Transverse colon (tissue), 4 donors: ENCODE results near the gene RCCD1. TPM values are rescaled to one million over a fixed set of nuclear protein-coding genes. Genes with fewer than 3 reads are reported as not detected.

Experiments
- DNase-seq: peaks from one replicate; pipeline ENCODE4 v3.0.0-alpha.2; 2019
- H3K27ac ChIP-seq, 4 donors: fragments of 200-600 bp; sonication (generic); 2 replicates each; pipeline ENCODE4 v1.5.1; 2016 to 2018; ENCODE audit warnings: inconsistent platforms in 4 of 4
- H3K27me3 ChIP-seq: fragments of 200-600 bp; sonication (generic); 2 replicates; pipeline ENCODE4 v1.5.1; 2017; ENCODE audit warnings: inconsistent platforms
- H3K36me3 ChIP-seq, 4 donors: fragments of 200-600 bp; sonication (generic); 2 replicates each; pipeline ENCODE4 v1.5.1; 2017 to 2019; ENCODE audit warnings: inconsistent platforms in 4 of 4
- H3K4me1 ChIP-seq, 4 donors: fragments of 200-600 bp; sonication (generic); 2 replicates each; pipeline ENCODE4 v1.5.1; 2017 to 2020; ENCODE audit warnings: inconsistent platforms in 4 of 4
- H3K4me3 ChIP-seq, 4 donors: fragments of 200-600 bp; sonication (generic); 1 replicate in 1 of 4; 2 replicates in 3 of 4; pipeline versions ENCODE4 v1.5.1 to v1.6.1; 2017 to 2019; ENCODE audit warnings: inconsistent platforms in 4 of 4
- H3K9me3 ChIP-seq, 2 donors: fragments of 200-600 bp; sonication (generic); 2 replicates each; pipeline ENCODE4 v1.5.1; 2017 to 2019; ENCODE audit warnings: inconsistent platforms in 2 of 2
- EP300 ChIP-seq: sonication (generic); formaldehyde crosslinking; IDR thresholded peaks from one replicate; pipeline ENCODE4 v1.6.1; 2017; ENCODE audit warnings: antibody characterized with exemption, low read depth
- POLR2A ChIP-seq: fragments of 450-650 bp; IDR thresholded peaks from one replicate; pipeline ENCODE4 v1.6.1; 2016; ENCODE audit warnings: antibody characterized with exemption, mild to moderate bottlenecking, moderate library complexity
- POLR2AphosphoS5 ChIP-seq, 3 donors: sonication (generic); formaldehyde crosslinking; IDR thresholded peaks; one replicate each; pipeline ENCODE4 v1.6.1; 2016; ENCODE audit warnings: antibody characterized with exemption in 3 of 3
- WGBS, 2 donors: methylation state at CpG; one replicate each; pipeline ENCODE4 v1.1.5; 2018; ENCODE audit warnings: low coverage in 1 of 2; 5-methylcytosine and 5-hydroxymethylcytosine counted together
- in situ Hi-C, 4 donors: fragments of 200-750 bp; cut with MboI; loops; one replicate each; pipeline versions ENCODE4 v1.15.0 to v1.15.1; 2017; ENCODE audit warnings: low sequenced_read_pairs in 3 of 4, low pct_ligation_motif_present in 1 of 4, low pct_unique_long_range_greater_than_20kb in 1 of 4
- intact Hi-C: fragments of 100-400 bp; cut with DNase I; formaldehyde crosslinking; loops from one replicate; pipeline ENCODE4 v1.15.1; 2023; ENCODE audit warnings: low total_unique reads
- total RNA-seq, 4 donors: library from RNA; depleted of rRNA; stranded (reverse); fragments of >200 nt; gene quantifications; one replicate each; pipeline ENCODE4 v1.1.0, GENCODE V29; 2016
- TF ChIP-seq, protein P1 (sequence below), 5 experiments: fragments of 200-600 bp in 3 of 5; fragments of 450-650 bp in 2 of 5; sonication (generic) in 3 of 5; IDR thresholded peaks; 1 replicate in 2 of 5; 2 replicates in 3 of 5; pipeline ENCODE4 v1.5.1; 2016 to 2017; ENCODE audit warnings: antibody characterized with exemption in 5 of 5, inconsistent platforms in 3 of 5, mild to moderate bottlenecking in 2 of 5, moderate library complexity in 1 of 5

Gene RCCD1
- total RNA-seq, 4 donors from 2014 or later, result 13.1 to 438 (median 16.2) TPM

GRCh38 chr15:90990446-90990845 is 35.8 kb downstream of the RCCD1 start:
- WGBS, 2 donors, result 99 to 100% methylated on average over 4 of the region's 4 CpGs

GRCh38 chr15:90991587-90992285 is 37.1 kb downstream of the RCCD1 start:
- TF ChIP-seq POLR2AphosphoS5 (IDR thresholded peaks at IDR 0.05) (no peak), EP300 (no peak), POLR2A (no peak)
- TF ChIP-seq, protein P1, sequence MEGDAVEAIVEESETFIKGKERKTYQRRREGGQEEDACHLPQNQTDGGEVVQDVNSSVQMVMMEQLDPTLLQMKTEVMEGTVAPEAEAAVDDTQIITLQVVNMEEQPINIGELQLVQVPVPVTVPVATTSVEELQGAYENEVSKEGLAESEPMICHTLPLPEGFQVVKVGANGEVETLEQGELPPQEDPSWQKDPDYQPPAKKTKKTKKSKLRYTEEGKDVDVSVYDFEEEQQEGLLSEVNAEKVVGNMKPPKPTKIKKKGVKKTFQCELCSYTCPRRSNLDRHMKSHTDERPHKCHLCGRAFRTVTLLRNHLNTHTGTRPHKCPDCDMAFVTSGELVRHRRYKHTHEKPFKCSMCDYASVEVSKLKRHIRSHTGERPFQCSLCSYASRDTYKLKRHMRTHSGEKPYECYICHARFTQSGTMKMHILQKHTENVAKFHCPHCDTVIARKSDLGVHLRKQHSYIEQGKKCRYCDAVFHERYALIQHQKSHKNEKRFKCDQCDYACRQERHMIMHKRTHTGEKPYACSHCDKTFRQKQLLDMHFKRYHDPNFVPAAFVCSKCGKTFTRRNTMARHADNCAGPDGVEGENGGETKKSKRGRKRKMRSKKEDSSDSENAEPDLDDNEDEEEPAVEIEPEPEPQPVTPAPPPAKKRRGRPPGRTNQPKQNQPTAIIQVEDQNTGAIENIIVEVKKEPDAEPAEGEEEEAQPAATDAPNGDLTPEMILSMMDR (IDR thresholded peaks at IDR 0.05), result no peak
- H3K27ac ChIP-seq, result no peak overlapping the region
- no peak overlapping the region for H3K4me3 ChIP-seq
- peaks cover 4 to 27% (median 12%) of the 10 kb centered on the region in 4 donors for H3K4me1 ChIP-seq
- no peaks in the 10 kb centered on the region for H3K9me3 ChIP-seq
- H3K36me3 ChIP-seq, result no peaks in the 10 kb centered on the region
- no peak for DNase-seq
- in situ Hi-C loops (no loop called here), intact Hi-C loops (no loop called here)
- WGBS, 2 donors, result 87 to 94% methylated on average over 6 of the region's 6 CpGs
- H3K27me3 ChIP-seq, result no peaks in the 10 kb centered on the region

More at GRCh38 chr15:90990446-90990845, 35.8 kb downstream of the RCCD1 start:
- in situ Hi-C loops, result no loop called here
- Histone ChIP-seq H3K4me3 (no peak overlapping the region), H3K27ac (no peak overlapping the region), H3K27me3 (no peaks in the 10 kb centered on the region), H3K4me1 (peaks cover 4 to 25% (median 11%) of the 10 kb centered on the region in 4 donors), H3K9me3 (no peaks in the 10 kb centered on the region), H3K36me3 (no peaks in the 10 kb centered on the region)
- no peak for TF ChIP-seq POLR2AphosphoS5 (IDR thresholded peaks at IDR 0.05)
- TF ChIP-seq POLR2A, result no peak
- TF ChIP-seq, protein P1 (IDR thresholded peaks at IDR 0.05), result no peak
- TF ChIP-seq EP300, result no peak
- intact Hi-C loops, result no loop called here
- no peak for DNase-seq

- in situ Hi-C loops, result no loop called here
- WGBS, 2 donors, result 1% methylated on average over 48 of the region's 50 CpGs; no CpG with 5 or more reads in 1 of the 2 donors
- DNase-seq, result no peak
Measured at GRCh38 chr15:90994059-90994416, 39.4 kb downstream of the RCCD1 start.

More at GRCh38 chr15:90994059-90994416, 39.4 kb downstream of the RCCD1 start:
- intact Hi-C loops, result no loop called here
- peak overlapping the region; percentile 62 to 100 (median 82) for H3K4me3 ChIP-seq
- H3K27me3 ChIP-seq, result no peaks in the 10 kb centered on the region
- no peaks in the 10 kb centered on the region for H3K9me3 ChIP-seq
- TF ChIP-seq POLR2A (no peak), EP300 (no peak), POLR2AphosphoS5 (IDR thresholded peaks at IDR 0.05) (no peak)
- TF ChIP-seq, protein P1 (IDR thresholded peaks at IDR 0.05), result no peak
- no peaks in the 10 kb centered on the region for H3K36me3 ChIP-seq
- peaks cover 0 to 16% (median 12%) of the 10 kb centered on the region in 4 donors for H3K4me1 ChIP-seq
- H3K27ac ChIP-seq, result peak overlapping the region; percentile 88 to 93 (median 90)
